HG03457 (cell line): ENCODE results near the gene OSER1.

Experiments used
- ATAC-seq: cut with Tn5 transposase; IDR thresholded peaks from one replicate; pipeline ENCODE4 v1.9.1; 2021; ENCODE audit warnings: moderate number of reproducible peaks; ENCODE audit not compliant: unreplicated experiment

OSER1 gene

DNA sequence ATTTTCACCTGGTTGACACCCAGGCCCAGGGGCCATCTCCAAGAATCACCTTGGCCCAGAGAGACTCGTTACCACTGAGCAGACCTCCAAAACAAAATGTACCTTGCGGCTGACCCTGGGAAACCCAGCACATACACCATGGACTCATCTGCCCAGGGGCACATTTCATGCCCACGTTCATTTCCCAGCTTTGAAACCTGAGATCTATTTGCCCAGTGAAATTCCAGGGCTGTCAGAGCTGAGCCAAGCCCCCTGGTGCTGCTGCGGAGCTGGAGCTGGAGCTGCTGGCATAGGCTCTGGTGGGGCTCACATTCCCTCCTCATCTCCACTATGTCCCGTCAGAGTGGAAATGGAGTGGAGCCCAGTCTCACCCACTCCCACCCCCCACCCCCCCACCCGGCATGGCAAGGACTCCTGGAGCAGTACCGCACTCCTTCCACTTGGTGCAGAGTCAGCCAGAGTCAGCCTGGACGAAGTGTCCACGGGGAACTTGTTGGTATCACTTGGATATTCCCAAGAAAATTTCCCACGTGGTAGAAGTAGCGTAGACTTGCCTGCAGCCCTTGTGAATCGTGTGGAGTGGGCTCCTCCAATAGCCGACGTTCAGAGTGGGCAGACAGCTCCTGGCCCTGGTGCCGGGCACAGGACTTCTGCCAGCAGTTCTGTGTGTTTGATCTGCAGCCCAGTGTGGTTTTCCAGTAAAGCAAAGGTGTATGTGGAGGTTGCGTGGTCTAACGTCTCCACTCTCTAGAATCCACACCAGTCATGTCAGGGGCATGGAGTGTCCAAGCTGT is 18.1 kb upstream of the OSER1 start:
- ATAC-seq = no peak

DNA sequence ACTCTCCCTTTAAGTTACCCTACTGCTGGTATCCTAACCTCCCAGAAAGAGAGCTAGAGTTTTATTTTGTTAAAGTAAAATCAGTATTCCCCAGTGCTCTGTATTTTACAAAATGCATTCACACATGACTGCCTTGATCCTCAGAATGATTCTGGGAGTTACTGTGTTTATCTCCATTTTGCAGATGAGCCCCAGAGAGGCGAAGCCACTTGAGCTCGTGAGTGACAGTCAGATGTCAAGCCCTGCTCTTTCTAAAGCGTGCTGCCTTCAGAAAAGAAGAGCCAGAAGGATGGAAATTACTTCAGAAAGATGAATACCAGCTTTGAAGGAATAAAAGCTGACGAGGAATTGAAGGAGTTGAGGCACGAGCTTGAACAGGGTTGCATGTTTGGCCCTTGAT is 14.1 kb upstream of the OSER1 start:
- ATAC-seq = no peak

DNA sequence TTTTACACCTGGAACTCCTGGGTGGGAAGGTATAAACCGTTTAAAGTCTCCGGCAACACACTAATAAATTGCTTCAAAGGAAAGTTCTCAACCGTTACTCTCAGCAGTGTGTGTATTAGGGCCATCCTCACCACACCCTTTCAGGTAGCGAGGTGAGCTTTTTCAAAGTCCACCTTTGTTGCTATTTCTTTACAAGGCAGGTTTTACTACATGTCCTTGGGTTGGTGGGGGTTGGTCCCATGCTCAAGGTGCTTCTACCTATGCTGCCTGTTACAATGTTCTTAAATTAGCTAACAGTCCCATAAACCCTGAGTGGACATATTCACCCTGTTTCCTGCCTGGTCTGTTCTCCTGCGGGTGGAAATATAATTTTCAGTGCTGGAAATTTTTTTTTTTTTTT is 13.2 kb upstream of the OSER1 start:
- ATAC-seq = no peak

DNA sequence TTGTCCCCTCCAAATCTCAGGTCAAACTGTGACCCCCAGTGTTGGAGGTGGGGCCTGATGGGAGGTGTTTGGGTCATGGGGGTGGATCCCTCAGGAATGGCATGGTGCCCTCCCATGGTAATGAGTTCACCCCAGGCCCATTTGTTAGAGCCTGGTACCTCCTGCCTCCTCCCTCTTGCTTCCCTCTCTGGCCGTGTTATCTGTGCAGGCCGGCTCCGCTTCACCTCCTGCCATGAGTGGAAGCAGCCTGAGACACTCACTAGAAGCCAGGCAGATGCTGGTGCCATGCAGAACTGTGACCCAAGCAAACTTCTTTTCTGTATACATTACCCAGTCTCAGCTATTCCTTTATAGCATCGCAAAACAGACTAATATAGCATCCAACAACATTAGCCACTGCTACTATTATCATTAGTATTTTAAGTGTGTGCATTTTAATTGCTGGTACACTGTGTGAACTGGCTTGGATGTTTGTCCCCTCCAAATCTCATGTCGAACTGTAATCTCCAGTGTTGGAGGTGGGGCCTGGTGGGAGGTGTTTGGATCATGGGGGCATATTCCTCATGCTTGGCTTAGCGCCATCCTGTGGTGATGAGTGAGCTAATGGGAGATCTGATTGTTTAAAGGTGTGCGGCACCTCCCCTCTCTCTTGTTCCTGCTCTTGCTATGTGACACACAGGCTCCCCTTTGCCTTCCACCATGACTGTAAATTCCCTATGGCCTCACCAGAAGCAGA is 12.2 kb upstream of the OSER1 start:
- ATAC-seq = no peak

DNA sequence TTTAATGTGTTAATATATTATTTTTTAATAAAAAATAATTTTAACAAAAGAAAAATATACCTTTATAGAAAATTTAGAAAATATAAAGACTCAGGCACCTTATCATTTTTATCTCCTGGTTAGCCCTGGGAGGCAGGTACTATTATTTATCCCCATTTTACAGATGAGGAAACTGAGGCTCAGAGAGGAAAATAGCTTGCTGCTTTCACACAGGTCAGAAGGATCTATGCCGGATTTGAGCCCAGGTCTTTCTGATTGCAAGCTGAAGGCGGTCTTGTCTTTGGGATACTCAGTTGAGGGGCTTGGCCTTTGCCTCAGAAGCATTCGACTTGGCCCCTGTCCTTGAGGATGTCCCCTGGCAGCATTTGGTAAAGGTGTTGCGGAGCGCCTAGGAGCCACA is 11.5 kb upstream of the OSER1 start:
- ATAC-seq = no peak

DNA sequence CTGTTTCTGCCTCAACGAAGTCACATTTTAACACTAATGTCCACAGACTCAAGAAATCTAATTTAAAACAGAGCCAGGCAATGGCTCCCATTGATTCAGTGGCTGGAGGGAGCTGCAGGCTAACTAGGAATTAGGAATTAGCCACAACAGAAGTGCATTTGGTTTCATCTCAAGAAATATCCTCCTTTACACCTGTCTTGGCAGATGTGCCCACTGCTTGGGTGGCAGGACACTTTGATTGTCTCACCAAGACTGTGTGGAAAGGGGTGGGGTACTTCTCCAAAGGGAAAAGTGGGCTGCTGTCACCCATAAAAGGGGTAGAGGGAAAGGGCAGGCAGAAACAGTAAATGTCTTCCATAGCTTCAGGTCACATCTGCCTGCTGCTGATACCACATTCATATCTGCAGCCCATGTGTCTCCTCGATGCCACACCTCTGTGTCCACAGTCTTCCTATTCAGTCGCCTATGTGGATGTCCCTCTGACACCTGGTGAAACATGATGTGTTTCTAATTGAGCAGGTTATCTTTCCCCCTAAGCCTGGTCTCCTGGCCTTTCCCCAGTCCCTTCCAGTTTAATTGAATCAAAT is 10.9 kb upstream of the OSER1 start:
- ATAC-seq = no peak

DNA sequence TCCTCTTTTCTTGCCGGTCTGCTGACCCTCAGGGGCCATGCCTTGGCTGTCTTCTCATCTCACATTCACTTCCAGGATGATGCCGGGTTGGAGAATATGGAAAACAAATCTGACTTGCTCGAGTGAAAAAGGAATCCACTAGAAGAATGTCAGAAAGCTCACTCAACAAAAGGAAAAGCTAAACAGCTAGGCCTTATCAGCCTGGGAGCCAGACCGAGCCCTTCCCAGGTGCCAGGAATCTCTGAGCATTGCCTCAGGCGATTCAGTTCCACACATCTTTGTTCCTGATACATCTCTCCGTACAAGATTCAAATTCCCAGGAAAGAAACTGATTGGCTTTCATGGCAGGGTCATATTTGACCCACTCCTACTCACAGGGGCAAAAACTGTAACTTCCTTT is 9.2 kb upstream of the OSER1 start:
- ATAC-seq = no peak

DNA sequence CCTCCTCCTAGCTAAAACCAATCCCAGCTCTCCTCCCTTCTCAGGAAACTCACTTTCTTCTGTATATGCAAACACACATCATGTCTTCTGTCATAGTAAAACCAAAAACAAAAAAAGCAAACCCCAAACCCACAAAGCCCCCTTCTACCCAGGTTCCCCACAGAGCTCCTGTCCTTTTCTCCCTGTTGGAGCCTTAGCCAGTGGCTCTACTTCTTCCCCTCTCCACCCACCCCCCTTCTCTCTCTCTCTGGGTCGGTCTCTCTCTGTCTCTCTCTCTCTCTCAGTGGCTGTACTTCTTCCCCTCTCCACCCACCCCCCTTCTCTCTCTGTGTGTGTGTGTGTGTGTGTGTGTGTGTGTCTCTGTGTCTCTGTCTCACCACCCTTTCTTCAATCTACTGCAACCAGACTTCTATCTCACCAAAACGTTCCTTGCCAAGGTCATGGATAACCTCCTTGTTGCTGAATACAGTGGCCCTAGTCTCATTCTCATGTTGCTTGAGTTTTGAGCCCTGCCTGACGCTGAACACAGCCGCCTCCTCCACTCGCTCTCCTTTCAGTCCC is 8.7 kb upstream of the OSER1 start:
- ATAC-seq = no peak

DNA sequence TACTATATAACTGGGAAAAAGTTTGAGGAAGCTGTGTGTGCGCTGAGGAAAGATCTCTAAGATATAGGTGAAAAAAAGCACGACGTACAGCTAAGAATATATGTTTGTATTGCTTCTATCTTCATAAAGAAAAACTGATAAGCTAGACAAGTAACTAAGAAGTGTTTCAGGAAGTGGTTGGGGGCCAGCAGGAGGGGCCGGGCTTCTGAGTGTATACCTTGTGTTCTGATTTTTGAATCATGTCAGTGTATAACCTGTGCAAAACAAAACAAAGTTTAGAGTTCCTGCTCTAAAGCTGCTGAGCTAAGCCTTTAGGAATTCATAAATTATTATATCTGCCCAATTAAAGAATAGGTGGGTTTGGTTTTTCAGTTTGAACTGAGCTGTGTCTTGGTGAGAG is 7.9 kb upstream of the OSER1 start:
- ATAC-seq = no peak

DNA sequence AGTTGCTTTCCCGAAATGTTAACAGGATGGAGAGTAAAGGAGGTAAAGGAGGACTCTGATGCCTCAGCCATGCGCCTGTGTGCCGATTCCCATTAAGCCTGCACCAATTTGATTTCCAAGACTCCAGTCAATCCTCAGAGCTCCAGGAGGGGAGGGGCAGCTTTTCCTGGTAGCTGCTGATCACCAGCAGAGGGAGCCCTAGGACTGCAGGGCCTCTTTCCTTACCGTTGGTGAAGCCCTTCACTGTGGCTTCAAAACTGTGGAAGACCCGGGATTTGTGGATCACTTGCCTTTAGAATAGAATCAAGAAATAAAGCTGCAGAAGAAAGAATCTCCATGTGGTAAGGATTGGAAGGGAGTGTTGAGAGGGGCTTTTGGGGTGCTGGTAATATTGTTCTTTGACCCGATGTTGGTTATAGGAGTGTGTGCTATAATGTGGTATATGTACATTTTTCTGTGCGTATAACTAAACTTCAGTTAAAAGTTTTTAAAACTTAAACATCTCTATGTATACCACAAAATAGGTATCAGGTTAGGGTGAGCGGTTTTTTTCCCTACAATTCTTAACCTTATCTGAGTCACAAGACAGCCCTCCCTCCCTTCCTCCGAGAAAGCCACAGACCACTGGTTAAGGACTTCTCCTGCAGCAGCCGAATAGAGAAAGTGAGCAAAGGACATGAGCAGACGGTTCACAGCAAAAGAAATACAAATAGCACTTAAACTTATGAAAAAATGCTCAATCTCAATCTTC is 6.9 kb upstream of the OSER1 start:
- ATAC-seq = no peak

DNA sequence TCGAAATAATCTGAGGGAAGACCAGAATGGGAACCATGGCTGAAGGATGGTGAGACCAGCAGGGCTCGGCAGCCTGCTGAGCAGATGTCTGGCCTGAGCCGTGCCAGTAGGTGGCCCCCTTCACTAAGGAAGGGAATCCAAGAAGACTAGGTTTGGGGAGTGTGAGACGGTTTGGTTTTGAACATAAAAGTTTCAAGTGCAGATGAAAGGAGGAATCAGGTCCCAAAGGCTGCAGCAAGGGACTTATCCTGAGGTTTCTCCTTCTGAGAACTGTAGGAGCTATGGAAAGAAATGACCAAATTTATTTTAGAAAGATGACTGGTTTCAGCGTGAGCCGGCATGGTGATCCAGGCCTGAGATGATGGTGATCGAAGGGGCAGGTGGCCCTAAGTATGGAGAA is 4.6 kb upstream of the OSER1 start:
- no peak for ATAC-seq

DNA sequence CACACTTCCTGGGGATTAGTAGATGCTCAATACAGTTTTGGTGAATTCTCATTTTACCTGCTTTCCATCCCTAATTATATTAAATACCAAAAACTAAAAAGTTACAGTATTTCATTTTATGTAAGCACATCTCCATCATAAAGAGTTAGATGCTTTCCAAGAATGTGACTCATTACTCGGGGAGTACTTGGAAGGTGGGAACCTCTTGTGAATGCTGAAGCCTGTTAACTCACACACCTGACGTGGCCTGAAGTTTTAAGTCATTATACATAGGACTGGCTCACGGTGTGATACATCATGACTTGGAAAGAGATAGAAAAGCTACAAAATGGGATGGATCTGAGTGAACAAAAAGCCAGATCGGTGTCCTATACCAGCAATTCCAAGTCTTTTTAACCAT is 2.2 kb upstream of the OSER1 start:
- ATAC-seq = no peak

DNA sequence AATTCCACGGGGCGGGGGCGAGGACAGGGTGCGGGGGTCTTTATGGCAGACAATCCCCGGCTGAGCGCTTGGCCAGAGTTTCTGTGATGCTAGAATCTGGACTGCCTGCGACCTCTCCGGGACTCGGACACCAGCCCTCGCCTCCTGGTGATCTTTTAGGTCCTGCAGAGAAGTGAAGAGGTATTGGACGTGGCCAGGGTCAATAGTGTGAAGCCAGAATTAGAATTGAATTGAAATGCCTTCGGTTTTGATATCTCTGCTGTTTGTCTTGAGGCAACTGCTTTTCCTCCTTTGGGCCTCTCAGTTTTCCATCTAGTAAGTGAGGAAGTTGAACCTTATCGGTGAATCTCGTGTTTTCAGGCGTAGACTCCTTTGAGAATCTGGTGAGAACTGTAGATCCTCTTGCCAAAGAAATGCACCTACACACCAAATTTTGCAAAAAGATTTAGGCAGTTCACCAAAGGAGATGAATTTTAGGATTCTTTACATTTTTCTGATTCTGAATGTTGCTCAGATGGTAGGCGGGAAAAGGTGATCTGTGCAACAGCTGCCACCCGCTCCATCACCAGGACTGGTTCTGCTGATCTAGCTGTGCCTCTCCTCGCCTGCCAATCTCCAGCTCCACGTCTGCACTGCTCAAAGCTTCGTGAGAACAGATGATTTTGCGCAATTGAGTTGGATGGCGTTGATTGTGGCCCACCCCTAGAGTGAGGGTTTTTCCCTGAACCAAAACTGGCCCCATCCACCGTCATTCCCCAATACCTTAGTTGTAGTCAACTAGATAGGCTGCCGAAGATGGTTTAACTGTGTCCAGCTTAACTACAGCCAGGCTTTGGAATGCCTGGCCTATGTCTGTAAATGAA is 837 bp upstream of the OSER1 start:
- no peak for ATAC-seq

DNA sequence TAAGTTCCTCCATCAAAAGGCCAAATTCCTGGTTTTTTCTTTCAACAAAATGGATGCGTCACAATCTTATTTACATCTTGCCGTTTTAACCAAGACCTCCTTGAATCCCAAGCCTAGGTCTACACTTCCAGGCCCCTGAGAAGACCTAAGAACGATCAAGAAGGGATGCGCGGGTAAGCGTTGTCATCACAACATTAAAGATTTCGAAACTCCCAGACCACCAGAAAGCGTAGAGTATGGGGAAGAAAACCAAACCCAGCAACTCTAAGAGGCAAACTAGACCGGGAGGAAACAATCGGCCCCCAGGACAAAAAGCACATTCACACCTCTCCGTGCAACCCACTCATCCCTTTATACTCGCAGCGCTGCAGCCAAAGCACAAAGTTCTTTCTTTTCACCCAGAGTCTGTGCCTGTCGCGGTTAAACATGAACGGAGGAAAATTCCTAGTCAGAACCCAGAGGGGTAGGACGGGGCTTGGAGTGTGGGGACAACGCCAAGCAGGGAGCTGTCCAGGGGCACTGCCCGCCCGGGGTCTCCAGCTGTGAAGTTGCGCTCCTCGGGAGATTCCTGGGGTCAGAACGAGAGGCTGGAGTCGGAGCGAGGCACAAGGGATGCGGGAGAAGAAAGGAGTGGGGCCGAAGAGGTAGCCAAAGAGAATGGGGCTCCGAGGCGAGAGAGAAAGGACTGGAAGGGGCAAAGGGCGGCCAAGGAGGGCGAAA is 725 bp downstream of the OSER1 start:
- ATAC-seq = no peak

DNA sequence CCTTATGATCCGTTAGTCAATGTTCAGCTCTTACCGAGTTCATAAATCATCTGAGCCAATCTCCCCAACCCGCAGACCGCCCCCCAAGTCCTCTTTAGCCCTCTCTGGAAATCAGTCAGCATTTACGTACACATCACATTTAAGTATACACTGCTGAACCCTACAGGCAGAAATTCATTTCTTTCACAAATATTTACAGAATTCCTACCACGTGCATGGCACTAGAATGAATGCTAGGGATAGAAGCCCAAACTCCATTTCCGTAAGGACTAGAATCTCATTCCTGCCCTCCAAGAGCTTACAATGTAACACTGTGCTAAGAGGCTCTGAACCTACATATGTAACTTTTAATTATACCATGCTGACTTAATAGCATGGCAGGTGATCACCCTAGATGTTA is 1.8 kb downstream of the OSER1 start:
- ATAC-seq = no peak

DNA sequence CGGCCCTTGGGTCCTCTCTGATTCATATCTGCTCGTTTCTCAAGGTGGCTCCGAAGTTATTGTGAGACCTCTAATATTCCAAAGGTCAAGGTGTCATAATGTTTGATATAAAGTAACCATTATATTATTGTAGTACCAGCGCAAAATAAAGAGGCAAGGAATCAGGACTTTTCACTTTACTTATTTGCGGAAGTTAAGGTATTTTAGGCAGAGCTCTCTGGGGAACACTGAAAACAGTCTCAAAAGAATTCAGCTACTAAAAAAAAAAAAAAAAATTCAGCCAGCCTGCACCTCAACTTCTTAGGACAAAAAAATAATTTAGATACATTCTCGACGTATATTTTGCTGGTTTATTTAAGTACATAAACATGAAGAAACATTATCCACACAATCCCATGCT is 2.4 kb downstream of the OSER1 start:
- ATAC-seq = no peak

DNA sequence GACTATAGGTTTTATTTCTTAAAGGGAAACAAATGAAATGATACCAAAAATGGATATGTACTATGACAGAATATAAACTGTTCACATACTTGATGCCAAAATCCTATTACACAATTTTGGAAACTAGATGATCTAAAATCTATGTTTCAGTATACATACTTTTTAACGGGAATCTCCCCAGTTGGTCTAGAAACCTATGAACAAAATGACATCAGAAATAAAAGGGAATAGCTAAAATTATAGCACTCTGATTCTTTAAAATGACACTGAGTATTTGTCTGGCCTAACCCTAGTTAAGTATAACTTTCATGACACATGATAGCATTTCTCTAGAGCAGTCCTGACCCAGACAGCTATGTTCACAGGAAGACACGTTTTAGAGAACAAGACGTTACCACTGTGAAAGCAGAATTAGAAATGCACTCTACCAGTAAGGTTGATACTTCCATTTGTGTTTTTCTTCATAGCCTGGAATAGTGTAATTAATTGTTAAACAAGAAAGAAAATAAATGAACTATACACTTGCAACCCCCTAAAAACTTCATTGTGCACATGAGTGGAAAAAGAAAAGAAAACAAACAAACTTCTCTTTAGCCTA is 3.3 kb downstream of the OSER1 start:
- ATAC-seq = no peak

DNA sequence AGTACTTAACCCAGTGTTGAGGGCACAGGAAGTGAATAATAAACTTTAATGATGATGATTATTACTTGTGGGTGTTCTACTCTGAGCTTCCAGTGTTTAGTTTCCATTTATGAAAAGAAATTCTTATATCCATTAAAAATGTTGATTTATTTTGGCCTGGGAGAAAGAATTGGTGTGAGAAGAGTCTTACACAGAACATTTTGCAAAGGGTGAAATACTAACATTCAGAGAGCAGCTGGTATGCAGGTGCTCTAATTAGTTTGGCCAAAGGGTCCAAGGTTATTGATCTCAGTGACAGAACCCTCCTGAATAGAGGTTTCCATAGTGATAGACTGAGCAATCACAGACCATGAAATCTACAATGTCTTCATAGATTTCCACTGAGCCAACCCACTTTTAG is 4.4 kb downstream of the OSER1 start:
- ATAC-seq = no peak

DNA sequence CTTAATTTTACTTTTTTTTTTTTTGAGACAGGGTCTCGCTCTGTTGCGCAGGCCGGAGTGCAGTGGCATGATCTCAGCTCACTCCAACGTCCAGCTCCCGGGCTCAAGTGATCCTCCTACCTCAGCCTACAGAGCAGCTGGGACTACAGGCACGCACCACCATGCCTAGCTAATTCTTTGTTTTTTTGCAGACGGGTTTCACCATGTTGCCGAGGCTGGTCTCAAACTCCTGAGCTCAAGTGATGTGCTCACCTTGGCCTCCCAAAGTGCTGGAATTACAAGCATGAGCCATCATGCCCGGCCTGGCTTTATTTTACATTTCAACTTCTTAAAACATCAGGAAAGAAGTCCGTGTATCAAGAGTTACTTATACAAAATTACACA is 5.7 kb downstream of the OSER1 start:
- no peak for ATAC-seq
